ENCODE data around the gene LIMK2. TPM values are rescaled to one million over a fixed set of nuclear protein-coding genes. Genes with fewer than 3 reads are reported as not detected.

LIMK2 gene
- total RNA-seq, 1 donor from 2014 or later: 18.4 TPM

- Histone ChIP-seq H3K27ac (peak overlapping the region; percentile 71 to 99), H3K36me3 (no peaks in the 10 kb centered on the region), H3K4me3 (no peak overlapping the region), H3K9me3 (no peaks in the 10 kb centered on the region), H3K4me1 (peaks cover 16 to 22% of the 10 kb centered on the region in 2 donors), H3K27me3 (no peaks in the 10 kb centered on the region)
- TF ChIP-seq, protein P1, sequence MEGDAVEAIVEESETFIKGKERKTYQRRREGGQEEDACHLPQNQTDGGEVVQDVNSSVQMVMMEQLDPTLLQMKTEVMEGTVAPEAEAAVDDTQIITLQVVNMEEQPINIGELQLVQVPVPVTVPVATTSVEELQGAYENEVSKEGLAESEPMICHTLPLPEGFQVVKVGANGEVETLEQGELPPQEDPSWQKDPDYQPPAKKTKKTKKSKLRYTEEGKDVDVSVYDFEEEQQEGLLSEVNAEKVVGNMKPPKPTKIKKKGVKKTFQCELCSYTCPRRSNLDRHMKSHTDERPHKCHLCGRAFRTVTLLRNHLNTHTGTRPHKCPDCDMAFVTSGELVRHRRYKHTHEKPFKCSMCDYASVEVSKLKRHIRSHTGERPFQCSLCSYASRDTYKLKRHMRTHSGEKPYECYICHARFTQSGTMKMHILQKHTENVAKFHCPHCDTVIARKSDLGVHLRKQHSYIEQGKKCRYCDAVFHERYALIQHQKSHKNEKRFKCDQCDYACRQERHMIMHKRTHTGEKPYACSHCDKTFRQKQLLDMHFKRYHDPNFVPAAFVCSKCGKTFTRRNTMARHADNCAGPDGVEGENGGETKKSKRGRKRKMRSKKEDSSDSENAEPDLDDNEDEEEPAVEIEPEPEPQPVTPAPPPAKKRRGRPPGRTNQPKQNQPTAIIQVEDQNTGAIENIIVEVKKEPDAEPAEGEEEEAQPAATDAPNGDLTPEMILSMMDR (IDR thresholded peaks at IDR 0.05): no peak
- DNase-seq (ENCODE audit: low spot score in 2 of 2): no peak
- intact Hi-C loops (cut with DNase I): loop anchor here (10.0 kb wide), 1 partner anchor 351 kb away; no protein-coding TSS in a partner anchor
Measured at GRCh38 chr22:31295831-31296657, 83.9 kb downstream of the LIMK2 start.

DNA sequence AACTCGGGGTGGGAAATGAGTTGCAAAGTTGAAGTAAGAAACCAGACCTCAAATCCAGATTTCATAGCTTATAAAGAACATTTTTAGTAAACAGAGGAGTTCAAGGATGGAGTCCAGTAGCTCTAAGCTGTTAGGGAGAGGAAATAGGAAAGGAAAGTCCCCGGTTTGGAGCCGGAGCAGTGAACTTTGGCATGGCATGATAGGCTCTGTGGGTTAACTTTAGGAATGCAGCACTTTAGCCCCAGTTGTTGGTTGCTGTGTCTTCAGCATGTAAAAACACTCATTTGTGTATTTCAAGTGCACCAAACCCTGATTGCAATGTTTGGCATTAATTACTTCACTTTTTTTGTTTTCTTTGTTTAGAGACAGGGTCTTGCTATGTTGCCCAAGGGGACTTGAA is 88.8 kb downstream of the LIMK2 start:
- TF ChIP-seq, protein P1 (IDR thresholded peaks at IDR 0.05): no peak
- H3K4me3 ChIP-seq: no peak overlapping the region
- intact Hi-C loops (cut with DNase I): no loop called here
- H3K27me3 ChIP-seq: no peaks in the 10 kb centered on the region
- H3K27ac ChIP-seq: no peak overlapping the region
- DNase-seq (ENCODE audit: low spot score in 2 of 2): no peak
- H3K4me1 ChIP-seq: peaks cover 5 to 7% of the 10 kb centered on the region in 2 donors
- no peaks in the 10 kb centered on the region for H3K36me3 ChIP-seq
- H3K9me3 ChIP-seq: no peaks in the 10 kb centered on the region

DNA sequence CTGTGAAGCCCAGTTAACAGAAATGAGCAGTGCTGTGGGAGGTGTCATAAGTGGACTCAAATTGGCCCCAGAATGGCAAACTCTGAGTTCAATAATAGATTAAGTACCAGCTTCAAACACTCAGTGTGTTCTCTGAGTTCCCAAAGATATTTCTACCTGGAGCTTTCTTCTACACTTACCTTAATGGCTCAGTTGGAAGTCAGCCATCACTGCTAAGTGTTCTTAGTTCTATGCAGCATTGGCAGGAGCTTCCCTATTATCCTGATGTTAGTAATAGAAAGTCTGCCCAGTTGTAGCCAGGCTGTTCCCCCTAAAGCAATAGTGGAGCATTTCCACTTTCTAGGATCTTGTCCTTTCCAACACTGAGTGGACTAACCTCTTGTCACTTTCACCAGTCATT is 89.9 kb downstream of the LIMK2 start:
- no peak for DNase-seq (ENCODE audit: low spot score in 2 of 2)
- Histone ChIP-seq H3K36me3 (no peaks in the 10 kb centered on the region), H3K27ac (no peak overlapping the region), H3K4me1 (no peaks in the 10 kb centered on the region), H3K27me3 (no peaks in the 10 kb centered on the region), H3K4me3 (no peak overlapping the region), H3K9me3 (no peaks in the 10 kb centered on the region)
- TF ChIP-seq, protein P1 (IDR thresholded peaks at IDR 0.05): no peak
- intact Hi-C loops (cut with DNase I): no loop called here

GRCh38 chr22:31302537-31302936 is 90.4 kb downstream of the LIMK2 start:
- Histone ChIP-seq H3K4me3 (no peak overlapping the region), H3K36me3 (no peaks in the 10 kb centered on the region), H3K27ac (no peak overlapping the region), H3K4me1 (no peaks in the 10 kb centered on the region), H3K27me3 (no peaks in the 10 kb centered on the region), H3K9me3 (no peaks in the 10 kb centered on the region)
- no peak for DNase-seq (ENCODE audit: low spot score in 2 of 2)
- intact Hi-C loops (cut with DNase I): no loop called here
- TF ChIP-seq, protein P1 (IDR thresholded peaks at IDR 0.05): no peak

DNA sequence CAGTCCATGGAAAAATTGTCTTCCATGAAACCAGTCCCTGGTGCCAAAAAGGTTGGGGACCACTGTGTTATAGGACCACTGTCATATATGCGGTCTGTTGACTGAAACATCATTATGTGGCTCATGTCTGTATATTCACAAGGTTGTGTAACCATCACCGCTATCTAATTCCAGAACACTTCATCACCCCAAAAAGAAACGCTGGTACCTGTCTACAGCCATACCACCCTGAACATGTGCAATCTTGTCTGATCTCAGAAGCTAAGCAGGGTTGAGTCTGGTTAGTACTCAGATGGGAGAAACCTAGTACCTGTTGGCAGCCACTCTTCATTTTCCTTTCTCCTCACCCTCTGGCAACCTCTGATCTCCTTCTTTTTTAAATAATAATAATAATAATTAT is 93.1 kb downstream of the LIMK2 start:
- Histone ChIP-seq H3K36me3 (no peaks in the 10 kb centered on the region), H3K27ac (no peak overlapping the region), H3K4me3 (no peak overlapping the region), H3K4me1 (no peaks in the 10 kb centered on the region), H3K9me3 (no peaks in the 10 kb centered on the region), H3K27me3 (no peaks in the 10 kb centered on the region)
- no peak for DNase-seq (ENCODE audit: low spot score in 2 of 2)
- intact Hi-C loops (cut with DNase I): no loop called here
- TF ChIP-seq, protein P1 (IDR thresholded peaks at IDR 0.05): no peak

Measured in ascending aorta (tissue), 2 donors.